NCI-H69 (cell line): ENCODE measurements around the gene MOCOS.
A peak's percentile ranks its signal among the peaks of the same experiment; 100 is the strongest.
"Not testable (repeated sequence)": the region's sequence is repeated elsewhere in the genome, so short reads cannot be mapped to it uniquely, and the experiment has no call there.

ENCODE experiments used
- DNase-seq: peaks from one replicate; lab custom pipeline; 2025; lab: John Stamatoyannopoulos, UW

MOCOS gene

GRCh38 chr18:36187193-36187825 lies at the start of gene MOCOS:
TSS of gene MOCOS (plus strand) at chr18:36187497. CDS start at chr18:36187540, 43 bp downstream.
- peak; percentile 84 for DNase-seq

- DNase-seq, result peak; percentile 52
Measured at GRCh38 chr18:36139245-36139644, 48.1 kb upstream of the MOCOS start.

GRCh38 chr18:36141576-36141975 lies 45.7 kb upstream of the MOCOS start:
- DNase-seq, result no peak

- DNase-seq, result no peak
Measured at GRCh38 chr18:36142751-36143150, 44.5 kb upstream of the MOCOS start.

GRCh38 chr18:36143391-36143790 lies 43.9 kb upstream of the MOCOS start:
- no peak for DNase-seq

- no peak for DNase-seq
Measured at GRCh38 chr18:36149514-36150289, 37.6 kb upstream of the MOCOS start.

GRCh38 chr18:36152781-36153180 lies 34.5 kb upstream of the MOCOS start:
- DNase-seq, result no peak

- DNase-seq, result no peak
Measured at GRCh38 chr18:36153203-36153602, 34.1 kb upstream of the MOCOS start.

GRCh38 chr18:36153771-36154170 lies 33.5 kb upstream of the MOCOS start:
- DNase-seq, result no peak

- DNase-seq, result no peak
Measured at GRCh38 chr18:36155851-36156757, 31.2 kb upstream of the MOCOS start.

- no peak for DNase-seq
Measured at GRCh38 chr18:36157441-36157840, 29.9 kb upstream of the MOCOS start.

- DNase-seq, result no peak
Measured at GRCh38 chr18:36158266-36158867, 28.9 kb upstream of the MOCOS start.

GRCh38 chr18:36160959-36161371 lies 26.3 kb upstream of the MOCOS start:
- no peak for DNase-seq

- DNase-seq, result no peak
Measured at GRCh38 chr18:36162981-36163380, 24.3 kb upstream of the MOCOS start.

GRCh38 chr18:36167692-36168218 lies 19.5 kb upstream of the MOCOS start:
- DNase-seq, result no peak

GRCh38 chr18:36168296-36168695 lies 19.0 kb upstream of the MOCOS start:
- DNase-seq, result not testable (repeated sequence)

- DNase-seq, result no peak
Measured at GRCh38 chr18:36169938-36170337, 17.4 kb upstream of the MOCOS start.

GRCh38 chr18:36175481-36175880 lies 11.8 kb upstream of the MOCOS start:
- DNase-seq, result no peak

GRCh38 chr18:36176177-36176584 lies 11.1 kb upstream of the MOCOS start:
- DNase-seq, result no peak

GRCh38 chr18:36176711-36177110 lies 10.6 kb upstream of the MOCOS start:
- DNase-seq, result no peak

GRCh38 chr18:36177913-36178312 lies 9.4 kb upstream of the MOCOS start:
- DNase-seq, result no peak
